Ishikawa (cell line): ENCODE data around the gene FGF8.

ENCODE experiments used
- CEBPB ChIP-seq: IDR thresholded peaks from 2 replicates; pipeline ENCODE4 v1.6.1; 2012
- CREB1 ChIP-seq: IDR thresholded peaks from 2 replicates; pipeline ENCODE4 v1.6.1; 2012; ENCODE audit warnings: low read depth
- EP300 ChIP-seq: IDR thresholded peaks from 2 replicates; pipeline ENCODE4 v1.6.1; 2012; ENCODE audit warnings: borderline replicate concordance
- FOXM1 ChIP-seq: IDR thresholded peaks from 2 replicates; pipeline ENCODE4 v1.6.1; 2012; ENCODE audit warnings: low read depth, borderline replicate concordance
- MAX ChIP-seq: IDR thresholded peaks from 2 replicates; pipeline ENCODE4 v1.6.1; 2012
- NFIC ChIP-seq: IDR thresholded peaks from 2 replicates; pipeline ENCODE4 v1.6.1; 2012
- TAF1 ChIP-seq: IDR thresholded peaks from 2 replicates; pipeline ENCODE4 v1.6.1; 2012; ENCODE audit warnings: low read depth, mild to moderate bottlenecking
- TEAD4 ChIP-seq: IDR thresholded peaks from 2 replicates; pipeline ENCODE4 v1.6.1; 2012
- USF1 ChIP-seq: IDR thresholded peaks from 2 replicates; pipeline ENCODE4 v1.6.1; 2012
- YY1 ChIP-seq: IDR thresholded peaks from 2 replicates; pipeline ENCODE4 v1.6.1; 2012; ENCODE audit warnings: low read depth
- ZBTB7A ChIP-seq: IDR thresholded peaks from 2 replicates; pipeline ENCODE4 v1.6.1; 2012; ENCODE audit warnings: low read depth
- TF ChIP-seq, protein P1 (sequence below): IDR thresholded peaks from 2 replicates; pipeline ENCODE4 v1.6.1; 2012; ENCODE audit warnings: low read depth, mild to moderate bottlenecking

DNA sequence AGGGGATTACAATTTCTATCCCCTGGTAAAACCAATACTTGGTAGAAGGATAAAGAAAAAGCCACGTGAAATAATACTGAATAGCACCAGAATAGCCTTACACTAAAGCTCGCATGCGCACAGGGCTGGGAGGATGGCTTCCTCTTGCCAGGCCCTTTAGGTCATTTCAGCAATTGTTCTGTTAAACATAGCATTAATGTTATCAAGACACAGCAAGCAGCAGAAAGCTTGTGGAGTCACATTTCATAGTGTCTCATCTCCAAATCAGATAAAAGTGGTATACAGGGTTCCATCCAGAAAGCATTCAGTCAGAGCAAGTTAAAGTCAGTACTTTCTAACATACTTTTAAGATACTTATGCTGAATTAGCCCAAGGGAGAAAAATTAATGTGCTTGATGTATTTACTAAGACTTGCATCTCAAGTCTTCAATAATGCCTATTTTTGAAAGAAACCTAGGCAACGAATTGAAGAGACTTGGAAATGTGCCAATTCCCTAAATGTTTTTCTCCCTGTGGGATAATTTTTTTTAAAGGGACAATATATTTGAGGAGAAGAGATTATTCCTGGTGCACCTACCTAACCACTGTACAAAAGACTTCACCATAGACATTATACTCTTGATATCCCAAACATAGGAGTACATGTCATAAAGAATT, 21.6 kb upstream of the FGF8 start:
- TF ChIP-seq EP300 (no peak), ZBTB7A (no peak), CREB1 (no peak), YY1 (no peak), USF1 (no peak), MAX (no peak), CEBPB (no peak), FOXM1 (no peak), NFIC (no peak), TEAD4 (no peak), TAF1 (no peak)
- TF ChIP-seq, protein P1, sequence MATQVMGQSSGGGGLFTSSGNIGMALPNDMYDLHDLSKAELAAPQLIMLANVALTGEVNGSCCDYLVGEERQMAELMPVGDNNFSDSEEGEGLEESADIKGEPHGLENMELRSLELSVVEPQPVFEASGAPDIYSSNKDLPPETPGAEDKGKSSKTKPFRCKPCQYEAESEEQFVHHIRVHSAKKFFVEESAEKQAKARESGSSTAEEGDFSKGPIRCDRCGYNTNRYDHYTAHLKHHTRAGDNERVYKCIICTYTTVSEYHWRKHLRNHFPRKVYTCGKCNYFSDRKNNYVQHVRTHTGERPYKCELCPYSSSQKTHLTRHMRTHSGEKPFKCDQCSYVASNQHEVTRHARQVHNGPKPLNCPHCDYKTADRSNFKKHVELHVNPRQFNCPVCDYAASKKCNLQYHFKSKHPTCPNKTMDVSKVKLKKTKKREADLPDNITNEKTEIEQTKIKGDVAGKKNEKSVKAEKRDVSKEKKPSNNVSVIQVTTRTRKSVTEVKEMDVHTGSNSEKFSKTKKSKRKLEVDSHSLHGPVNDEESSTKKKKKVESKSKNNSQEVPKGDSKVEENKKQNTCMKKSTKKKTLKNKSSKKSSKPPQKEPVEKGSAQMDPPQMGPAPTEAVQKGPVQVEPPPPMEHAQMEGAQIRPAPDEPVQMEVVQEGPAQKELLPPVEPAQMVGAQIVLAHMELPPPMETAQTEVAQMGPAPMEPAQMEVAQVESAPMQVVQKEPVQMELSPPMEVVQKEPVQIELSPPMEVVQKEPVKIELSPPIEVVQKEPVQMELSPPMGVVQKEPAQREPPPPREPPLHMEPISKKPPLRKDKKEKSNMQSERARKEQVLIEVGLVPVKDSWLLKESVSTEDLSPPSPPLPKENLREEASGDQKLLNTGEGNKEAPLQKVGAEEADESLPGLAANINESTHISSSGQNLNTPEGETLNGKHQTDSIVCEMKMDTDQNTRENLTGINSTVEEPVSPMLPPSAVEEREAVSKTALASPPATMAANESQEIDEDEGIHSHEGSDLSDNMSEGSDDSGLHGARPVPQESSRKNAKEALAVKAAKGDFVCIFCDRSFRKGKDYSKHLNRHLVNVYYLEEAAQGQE, result no peak
